Neural progenitor cell (in vitro differentiated cells): Measurements from ENCODE around the gene LRP5. TPM values are rescaled to one million over a fixed set of nuclear protein-coding genes. Genes with fewer than 3 reads are reported as not detected.

Experiments
- DNase-seq: peaks from one replicate; pipeline ENCODE4 v3.0.0-alpha.2; 2016; ENCODE audit warnings: low spot score
- H2AFZ ChIP-seq: fragments of 200-600 bp; sonication (generic); replicated peaks from 2 replicates; pipeline ENCODE4 v1.6.1; 2016; ENCODE audit warnings: antibody characterized with exemption
- H3F3A ChIP-seq: fragments of 200-600 bp; sonication (generic); 2 replicates; pipeline ENCODE4 v1.6.1; 2016; ENCODE audit warnings: antibody characterized with exemption, low read depth
- H3K27ac ChIP-seq: fragments of 200-600 bp; sonication (generic); 2 replicates; pipeline ENCODE4 v1.5.1; 2016; ENCODE audit warnings: mild to moderate bottlenecking
- H3K27me3 ChIP-seq: fragments of 200-600 bp; sonication (generic); 2 replicates; pipeline ENCODE4 v1.6.1; 2016; ENCODE audit warnings: mild to moderate bottlenecking, moderate library complexity
- H3K36me3 ChIP-seq: fragments of 200-600 bp; sonication (generic); 2 replicates; pipeline ENCODE4 v1.5.1; 2016
- H3K4me1 ChIP-seq: fragments of 200-600 bp; sonication (generic); 2 replicates; pipeline ENCODE4 v1.6.1; 2016; ENCODE audit warnings: mixed run types
- H3K4me2 ChIP-seq: fragments of 200-600 bp; sonication (generic); 2 replicates; pipeline ENCODE4 v1.6.1; 2016
- H3K4me3 ChIP-seq: fragments of 200-600 bp; sonication (generic); 2 replicates; pipeline ENCODE4 v1.5.1; 2016
- H3K79me2 ChIP-seq: fragments of 200-600 bp; sonication (generic); 2 replicates; pipeline ENCODE4 v1.6.1; 2016; ENCODE audit warnings: low read depth
- H3K9ac ChIP-seq: fragments of 200-600 bp; sonication (generic); 2 replicates; pipeline ENCODE4 v1.6.1; 2016
- H3K9me3 ChIP-seq: fragments of 200-600 bp; sonication (generic); 2 replicates; pipeline ENCODE4 v1.5.1; 2016; ENCODE audit warnings: low read depth
- H4K20me1 ChIP-seq: fragments of 200-600 bp; sonication (generic); 2 replicates; pipeline ENCODE4 v1.6.1; 2016; ENCODE audit warnings: low read depth
- H3K27ac Mint-ChIP-seq: 3 replicates; pipeline ENCODE4 v1.8.0; 2021; ENCODE audit warnings: mixed read lengths
- H3K27me3 Mint-ChIP-seq: 2 replicates; pipeline ENCODE4 v1.8.0; 2022; ENCODE audit warnings: low read depth, mild to moderate bottlenecking, inconsistent platforms, moderate library complexity, mixed read lengths; ENCODE audit not compliant: insufficient read depth
- H3K36me3 Mint-ChIP-seq: 3 replicates; pipeline ENCODE4 v1.8.0; 2021; ENCODE audit warnings: mixed read lengths
- H3K4me1 Mint-ChIP-seq: 3 replicates; pipeline ENCODE4 v1.8.0; 2021; ENCODE audit warnings: mixed read lengths
- H3K4me3 Mint-ChIP-seq: 3 replicates; pipeline ENCODE4 v1.8.0; 2021; ENCODE audit warnings: mild to moderate bottlenecking, moderate library complexity, mixed read lengths
- H3K9me3 Mint-ChIP-seq: 3 replicates; pipeline ENCODE4 v1.8.0; 2020; ENCODE audit warnings: mixed read lengths
- CTCF ChIP-seq: fragments of 200-600 bp; sonication (generic); IDR thresholded peaks from 2 replicates; pipeline ENCODE4 v1.5.1; 2017; ENCODE audit warnings: antibody characterized with exemption, mild to moderate bottlenecking
- EZH2 ChIP-seq: fragments of 200-600 bp; sonication (generic); IDR thresholded peaks from 2 replicates; pipeline ENCODE4 v1.6.1; 2017; ENCODE audit warnings: antibody characterized with exemption, mild to moderate bottlenecking, moderate library complexity
- EZH2phosphoT487 ChIP-seq: fragments of 200-600 bp; sonication (generic); IDR thresholded peaks from 2 replicates; pipeline ENCODE4 v1.6.1; 2017; ENCODE audit warnings: antibody characterized with exemption
- total RNA-seq: library from RNA; depleted of rRNA; stranded (reverse); fragments of >200 nt; gene quantifications from 2 replicates; pipeline ENCODE4 v1.2.3, GENCODE V29; 2015; ENCODE audit warnings: low replicate concordance

LRP5 gene
- total RNA-seq, 1 donor from 2014 or later, result 7.3 TPM

GRCh38 chr11:68425866-68426380 lies 113.5 kb downstream of the LRP5 start:
- Histone ChIP-seq H3K9me3 (peaks cover 6% of the 10 kb centered on the region), H3F3A (no peaks in the 10 kb centered on the region), H3K4me1 (no peaks in the 10 kb centered on the region), H3K9ac (no peak overlapping the region), H3K36me3 (peaks cover 6% of the 10 kb centered on the region), H4K20me1 (no peaks in the 10 kb centered on the region), H2AFZ (no peak overlapping the region), H3K79me2 (no peaks in the 10 kb centered on the region), H3K4me2 (no peak overlapping the region), H3K27me3 (no peaks in the 10 kb centered on the region), H3K4me3 (no peak overlapping the region), H3K27ac (no peak overlapping the region)
- H3K27ac Mint-ChIP-seq, result no peak overlapping the region
- H3K27me3 Mint-ChIP-seq, result peaks cover 3% of the 10 kb centered on the region
- no peak overlapping the region for H3K4me3 Mint-ChIP-seq
- H3K9me3 Mint-ChIP-seq, result peaks cover 21% of the 10 kb centered on the region
- no peak for DNase-seq
- no peak for TF ChIP-seq EZH2phosphoT487
- no peak for TF ChIP-seq EZH2
- no peak for TF ChIP-seq CTCF
- H3K36me3 Mint-ChIP-seq, result peaks cover 28% of the 10 kb centered on the region
- peaks cover 19% of the 10 kb centered on the region for H3K4me1 Mint-ChIP-seq

GRCh38 chr11:68429661-68430060 lies 117.3 kb downstream of the LRP5 start:
- peaks cover 3% of the 10 kb centered on the region for H3K27me3 Mint-ChIP-seq
- Histone ChIP-seq H3K36me3 (peaks cover 6% of the 10 kb centered on the region), H3K9me3 (peaks cover 6% of the 10 kb centered on the region), H2AFZ (no peak overlapping the region), H3K4me1 (no peaks in the 10 kb centered on the region), H3K27me3 (no peaks in the 10 kb centered on the region), H3K4me2 (no peak overlapping the region), H4K20me1 (no peaks in the 10 kb centered on the region), H3K79me2 (no peaks in the 10 kb centered on the region), H3F3A (no peaks in the 10 kb centered on the region), H3K9ac (no peak overlapping the region), H3K27ac (no peak overlapping the region), H3K4me3 (no peak overlapping the region)
- H3K27ac Mint-ChIP-seq, result no peak overlapping the region
- DNase-seq, result no peak
- H3K36me3 Mint-ChIP-seq, result peaks cover 28% of the 10 kb centered on the region
- TF ChIP-seq EZH2phosphoT487, result no peak
- H3K4me1 Mint-ChIP-seq, result peaks cover 8% of the 10 kb centered on the region
- H3K9me3 Mint-ChIP-seq, result peaks cover 21% of the 10 kb centered on the region
- H3K4me3 Mint-ChIP-seq, result no peak overlapping the region

GRCh38 chr11:68430384-68430783 lies 118.0 kb downstream of the LRP5 start:
- H3K9ac ChIP-seq, result no peak overlapping the region
- H3K27ac Mint-ChIP-seq, result no peak overlapping the region
- no peak for TF ChIP-seq EZH2phosphoT487
- TF ChIP-seq CTCF, result no peak
- no peak for TF ChIP-seq EZH2
- peaks cover 3% of the 10 kb centered on the region for H3K27me3 Mint-ChIP-seq
- H3K27me3 ChIP-seq, result no peaks in the 10 kb centered on the region
- H3K27ac ChIP-seq, result no peak overlapping the region
- no peak overlapping the region for H2AFZ ChIP-seq
- H3K4me2 ChIP-seq, result no peak overlapping the region
- no peaks in the 10 kb centered on the region for H3F3A ChIP-seq
- peaks cover 6% of the 10 kb centered on the region for H3K36me3 ChIP-seq
- no peaks in the 10 kb centered on the region for H3K79me2 ChIP-seq
- peaks cover 6% of the 10 kb centered on the region for H3K9me3 ChIP-seq
- peaks cover 8% of the 10 kb centered on the region for H3K4me1 Mint-ChIP-seq
- no peaks in the 10 kb centered on the region for H3K4me1 ChIP-seq
- H3K4me3 Mint-ChIP-seq, result no peak overlapping the region
- no peak overlapping the region for H3K4me3 ChIP-seq
- no peaks in the 10 kb centered on the region for H4K20me1 ChIP-seq
- DNase-seq, result no peak
- H3K36me3 Mint-ChIP-seq, result peaks cover 27% of the 10 kb centered on the region
- H3K9me3 Mint-ChIP-seq, result peaks cover 21% of the 10 kb centered on the region

- H3K36me3 ChIP-seq, result peaks cover 6% of the 10 kb centered on the region
- no peaks in the 10 kb centered on the region for H3F3A ChIP-seq
- Mint-ChIP-seq H3K27me3 (peaks cover 5% of the 10 kb centered on the region), H3K27ac (no peak overlapping the region), H3K36me3 (peaks cover 27% of the 10 kb centered on the region), H3K4me1 (peaks cover 8% of the 10 kb centered on the region), H3K4me3 (no peak overlapping the region), H3K9me3 (peaks cover 21% of the 10 kb centered on the region)
- H3K4me1 ChIP-seq, result no peaks in the 10 kb centered on the region
- H2AFZ ChIP-seq, result no peak overlapping the region
- H4K20me1 ChIP-seq, result no peaks in the 10 kb centered on the region
- TF ChIP-seq EZH2 (no peak), CTCF (no peak), EZH2phosphoT487 (no peak)
- H3K4me2 ChIP-seq, result no peak overlapping the region
- no peak overlapping the region for H3K4me3 ChIP-seq
- H3K27ac ChIP-seq, result no peak overlapping the region
- no peak overlapping the region for H3K9ac ChIP-seq
- no peaks in the 10 kb centered on the region for H3K79me2 ChIP-seq
- no peak for DNase-seq
- peaks cover 6% of the 10 kb centered on the region for H3K9me3 ChIP-seq
- no peaks in the 10 kb centered on the region for H3K27me3 ChIP-seq
These were observed 118.4 kb downstream of the LRP5 start for GRCh38 chr11:68430801-68431200.
